ENCODE measurements around the gene VASH2.
"Not testable (repeated sequence)": the region's sequence is repeated elsewhere in the genome, so short reads cannot be mapped to it uniquely, and the experiment has no call there.

GRCh38 chr1:212914110-212914509, 36.2 kb upstream of the VASH2 start:
- TF ChIP-seq TAF1 (IDR thresholded peaks at IDR 0.05; ENCODE audit: low read depth, low read length); POLR2AphosphoS5 (IDR thresholded peaks at IDR 0.05; ENCODE audit: low read depth, low read length); POLR2A (IDR thresholded peaks at IDR 0.05; ENCODE audit: low read depth, low read length); SPI1 (IDR thresholded peaks at IDR 0.05; ENCODE audit: low read depth, low read length); POU2F2 (IDR thresholded peaks at IDR 0.05; ENCODE audit: low read depth, low read length); PAX5 (IDR thresholded peaks at IDR 0.05; ENCODE audit: insufficient read depth, low read length, severe bottlenecking): not testable (repeated sequence)
